Activated T-cell treated with anti-CD3 and anti-CD28 coated beads for 24 hours (primary cell): ENCODE results near the gene AFF2.

Experiments
- DNase-seq: peaks from one replicate; pipeline ENCODE4 v3.0.0-alpha.2; 2020; ENCODE audit warnings: low read depth

AFF2 gene

DNA sequence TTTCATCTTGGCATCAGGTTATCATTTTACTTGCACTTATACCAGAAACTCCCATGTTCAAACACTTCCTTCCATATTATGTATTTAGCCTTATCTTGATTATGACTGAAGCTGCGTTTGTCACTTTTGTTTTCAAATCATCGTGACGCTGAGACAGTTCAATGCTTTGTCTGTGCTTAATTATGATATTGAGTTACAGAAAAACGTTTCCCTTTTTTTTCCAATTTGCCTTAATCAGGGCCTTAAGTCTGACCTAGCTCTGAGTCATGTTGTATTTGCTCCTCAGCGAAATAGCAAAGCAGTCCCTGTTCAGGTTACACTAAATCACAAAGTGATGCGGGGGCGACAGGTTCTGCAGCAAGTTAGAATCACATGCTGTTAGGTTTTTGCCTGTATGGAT, 254.7 kb downstream of the AFF2 start:
- DNase-seq, result no peak

DNA sequence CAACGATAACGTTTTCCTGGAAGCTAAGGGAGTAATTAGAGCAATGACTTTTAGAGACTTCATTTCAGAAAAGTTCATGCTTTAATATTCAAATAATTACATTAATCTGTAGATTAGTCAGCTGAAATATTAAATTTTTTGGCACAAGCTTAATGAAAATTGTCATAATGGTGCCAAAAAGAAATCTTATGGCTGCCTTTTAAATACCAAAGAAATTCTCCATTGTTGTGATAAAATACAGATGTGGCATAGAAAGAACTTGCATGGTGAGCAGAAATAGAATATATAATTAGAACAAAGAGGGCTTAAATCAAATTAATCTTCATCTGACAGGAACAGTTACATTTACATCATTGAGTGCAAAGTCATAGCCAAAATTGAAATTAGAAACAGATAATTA, 263.5 kb downstream of the AFF2 start:
- no peak for DNase-seq

DNA sequence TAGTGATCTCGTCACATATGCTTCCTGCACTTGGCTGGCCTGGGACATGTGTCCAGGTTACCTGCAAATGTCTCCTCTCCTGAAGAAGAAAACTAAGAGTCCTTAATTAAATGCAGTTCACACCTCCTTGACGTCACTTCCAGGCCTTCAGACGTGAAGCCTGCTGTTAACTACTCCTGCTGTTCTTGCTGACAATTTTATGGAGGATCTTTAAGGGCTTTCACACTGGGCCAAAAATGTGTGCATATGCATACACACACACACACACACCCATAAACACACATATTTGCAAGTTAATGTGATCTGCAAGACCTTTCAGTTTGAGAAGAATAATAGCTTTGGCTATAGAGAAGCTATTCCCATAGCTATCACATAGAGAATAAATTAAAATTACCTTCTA, 267.9 kb downstream of the AFF2 start:
- DNase-seq, result no peak

DNA sequence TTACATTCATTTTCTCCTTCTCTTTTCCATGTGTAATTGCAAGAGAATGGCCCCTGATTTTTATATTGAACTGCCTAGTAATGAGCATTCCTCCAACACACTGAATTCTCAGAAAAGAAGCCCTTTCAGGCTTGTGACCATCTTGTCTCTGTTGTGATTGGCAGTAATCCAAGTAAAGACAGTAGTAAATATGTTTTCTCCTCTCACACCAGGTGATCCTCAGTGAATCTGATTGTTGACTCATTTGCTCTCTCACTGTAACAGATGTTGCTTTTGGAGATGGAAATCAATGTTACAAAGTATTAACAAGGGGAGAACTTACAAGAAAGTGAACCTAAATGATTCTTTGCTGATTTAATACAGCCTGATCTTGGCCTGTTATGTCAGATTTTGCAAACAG, 271.0 kb downstream of the AFF2 start:
- no peak for DNase-seq

DNA sequence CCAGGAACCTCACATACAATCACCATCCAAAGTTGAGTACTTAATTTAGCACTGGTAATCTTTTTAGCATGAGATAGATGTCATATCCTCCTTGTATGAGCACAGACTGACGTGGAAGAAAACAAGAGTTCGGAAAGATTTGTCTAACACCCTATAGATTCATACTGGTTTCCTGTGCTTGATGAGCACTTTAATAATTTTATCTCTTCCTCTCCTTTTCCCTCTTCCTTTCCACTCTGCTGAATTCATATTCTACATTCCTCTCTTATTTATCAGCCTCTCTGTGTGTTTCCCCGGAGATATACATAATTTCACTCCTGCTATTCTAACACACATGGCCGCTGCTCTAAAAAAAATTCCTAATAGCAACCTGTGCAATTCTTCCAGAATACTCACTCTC, 273.9 kb downstream of the AFF2 start:
- DNase-seq, result no peak

DNA sequence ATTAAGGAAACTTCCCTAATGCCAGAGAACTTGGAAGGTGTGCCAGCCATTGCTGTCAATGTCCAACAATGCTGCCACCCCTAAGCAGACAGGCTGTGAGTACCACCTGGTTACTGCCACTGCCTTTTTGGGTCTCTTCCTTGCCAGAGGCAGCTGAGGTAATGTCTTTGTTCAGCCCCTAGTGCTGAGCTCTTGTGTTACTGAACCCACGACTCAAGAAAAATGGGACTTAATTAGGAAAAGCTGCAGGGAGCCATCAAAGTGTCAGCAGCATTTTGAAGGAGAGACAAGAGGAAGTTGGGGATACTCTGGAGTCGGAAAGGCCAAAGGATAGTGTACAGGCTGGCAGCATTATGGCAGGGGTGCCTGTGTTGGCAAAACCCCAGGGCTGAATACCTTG, 283.7 kb downstream of the AFF2 start:
- DNase-seq, result no peak

DNA sequence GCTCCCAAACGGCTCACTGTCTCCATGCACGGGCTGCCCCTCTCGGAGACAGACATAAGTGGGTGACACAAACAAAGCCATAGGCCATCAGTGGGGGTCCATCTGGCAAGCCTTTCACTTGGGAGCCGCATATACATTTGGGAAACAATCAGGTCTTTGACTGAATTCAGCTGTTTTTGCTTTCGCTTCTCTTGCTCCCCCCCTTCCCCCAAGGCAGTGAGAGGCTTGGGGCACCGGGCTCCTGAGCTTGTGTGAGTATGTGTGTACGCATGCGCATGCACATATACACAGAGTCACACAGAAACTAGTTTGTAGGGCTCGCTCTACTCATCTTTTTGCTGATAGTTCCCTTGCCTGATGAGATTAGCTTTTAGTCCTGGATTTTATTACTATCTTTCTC, 284.4 kb downstream of the AFF2 start:
- no peak for DNase-seq

DNA sequence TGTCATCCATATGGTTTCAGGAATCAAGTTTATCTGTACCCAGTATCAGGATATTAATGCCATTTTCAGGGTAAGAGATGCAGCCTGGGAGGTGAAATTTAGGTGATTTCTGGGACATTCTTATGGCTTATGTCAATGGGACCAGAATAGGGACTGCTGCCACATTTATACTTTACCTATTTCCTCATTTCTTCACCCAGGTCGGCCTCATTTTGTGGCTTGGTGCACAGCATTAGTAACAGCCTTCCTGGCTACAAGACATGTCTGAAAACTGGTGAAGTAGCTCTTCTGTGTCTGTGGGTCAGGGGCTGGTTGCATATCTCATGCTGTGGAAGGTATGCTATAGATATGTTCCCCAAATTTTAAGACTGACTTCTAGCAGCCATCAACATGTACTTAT, 284.8 kb downstream of the AFF2 start:
- no peak for DNase-seq

DNA sequence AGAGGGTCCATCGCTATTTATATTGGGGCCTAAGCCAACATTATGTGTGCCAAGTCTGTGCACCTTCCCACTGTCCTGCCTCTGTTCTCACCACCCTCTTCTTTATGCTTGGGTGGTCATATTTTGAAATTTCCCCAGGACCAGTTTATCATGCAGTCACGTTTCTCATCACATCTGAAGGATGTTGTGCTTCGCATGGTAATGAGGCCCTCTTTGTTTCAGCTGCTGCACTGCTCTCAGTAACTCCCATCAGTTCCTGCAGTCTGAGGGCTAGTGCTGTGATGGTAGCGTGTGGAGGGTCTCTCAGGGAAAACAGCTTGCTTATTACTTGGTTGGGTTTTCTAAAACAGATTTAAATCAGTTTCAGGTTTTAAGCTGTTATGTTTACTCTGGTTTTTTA, 288.0 kb downstream of the AFF2 start:
- DNase-seq, result no peak

DNA sequence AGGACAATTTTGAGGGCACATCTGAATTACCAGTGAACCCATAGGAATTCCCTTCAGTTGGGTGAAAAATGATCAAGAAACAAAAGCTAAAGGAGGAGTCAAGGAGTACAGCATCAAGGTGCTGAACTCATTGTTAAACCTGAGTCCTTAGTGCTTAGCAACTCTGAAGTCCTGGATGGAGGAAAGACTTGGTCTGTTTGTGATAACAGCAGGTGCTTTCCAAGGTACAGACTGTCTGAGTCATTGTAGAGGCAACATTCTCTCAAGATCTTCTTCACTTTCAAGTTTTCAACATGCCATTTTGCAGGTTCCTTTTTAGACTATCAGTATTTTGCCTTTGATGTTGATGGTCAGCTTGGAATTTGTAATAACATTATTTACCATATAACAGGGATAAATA, 293.9 kb downstream of the AFF2 start:
- no peak for DNase-seq

DNA sequence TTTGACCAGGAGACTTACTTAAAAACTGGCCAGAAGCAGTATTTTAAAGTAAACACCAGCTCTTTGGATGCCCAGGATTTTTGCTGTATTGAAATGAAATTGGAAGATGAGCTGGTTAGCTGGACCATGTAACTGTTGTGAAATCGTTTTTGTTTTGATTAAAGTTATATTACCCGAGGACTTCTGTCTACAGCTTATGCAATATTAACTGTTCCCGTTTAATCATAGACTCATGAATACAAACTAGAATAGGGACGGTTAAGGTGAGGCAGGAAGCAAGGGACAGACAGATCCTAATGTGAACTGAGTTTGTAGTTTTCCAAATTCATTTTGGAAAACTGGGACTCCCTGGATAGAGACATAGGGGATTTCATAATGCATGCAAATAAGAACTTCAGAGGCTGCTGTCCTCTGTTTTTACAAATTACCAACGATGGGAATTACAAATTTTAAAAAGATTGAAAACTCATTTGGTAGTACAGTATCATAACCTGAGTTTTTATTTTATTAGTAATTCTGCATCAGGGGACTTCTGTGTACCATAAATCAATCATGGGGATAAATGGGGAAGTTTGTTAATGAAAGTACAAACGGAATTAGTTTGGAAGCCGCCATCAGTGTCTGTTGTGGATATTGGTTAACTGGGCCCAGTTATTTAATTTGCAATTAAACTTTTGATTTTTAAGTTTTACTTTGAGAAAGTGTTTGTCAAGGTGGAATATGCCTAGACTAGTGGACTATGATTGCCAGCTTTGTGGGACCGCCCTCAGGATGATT, 304.4 kb downstream of the AFF2 start:
- DNase-seq, result no peak

DNA sequence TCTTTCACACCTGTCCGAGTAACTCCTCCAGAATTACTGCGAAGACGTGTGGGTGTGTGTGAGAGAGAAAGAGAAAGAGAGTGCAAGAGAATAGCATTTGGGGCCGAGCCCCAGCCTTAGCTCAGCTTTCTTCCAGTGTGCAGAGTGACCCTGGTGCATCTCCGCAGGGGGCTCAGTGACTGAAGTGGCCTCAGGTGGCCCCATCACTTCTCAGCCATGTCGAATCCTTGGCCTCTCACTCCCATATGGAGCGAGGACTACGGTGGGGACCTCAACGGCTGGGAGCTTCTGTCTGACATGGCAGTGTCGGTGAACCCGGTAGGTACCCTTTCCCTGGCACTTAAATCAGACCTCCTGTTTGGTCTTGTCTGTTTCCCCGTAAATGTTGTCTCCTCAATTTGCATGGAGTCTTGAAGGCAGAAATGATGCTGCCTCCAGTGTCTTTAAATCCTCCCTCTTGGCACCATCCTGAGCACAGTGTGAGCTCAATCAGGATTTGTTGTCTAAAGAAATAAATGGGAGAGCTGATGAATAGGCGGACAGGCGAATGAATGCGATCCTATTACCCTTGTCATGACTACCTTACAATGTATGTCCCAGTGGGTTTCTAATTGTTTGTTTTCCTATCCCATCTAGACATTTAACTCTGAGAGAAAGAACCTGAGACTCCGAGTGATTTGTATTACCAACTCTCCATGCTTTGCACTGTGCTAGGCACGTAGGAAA, 305.9 kb downstream of the AFF2 start:
- DNase-seq, result no peak

DNA sequence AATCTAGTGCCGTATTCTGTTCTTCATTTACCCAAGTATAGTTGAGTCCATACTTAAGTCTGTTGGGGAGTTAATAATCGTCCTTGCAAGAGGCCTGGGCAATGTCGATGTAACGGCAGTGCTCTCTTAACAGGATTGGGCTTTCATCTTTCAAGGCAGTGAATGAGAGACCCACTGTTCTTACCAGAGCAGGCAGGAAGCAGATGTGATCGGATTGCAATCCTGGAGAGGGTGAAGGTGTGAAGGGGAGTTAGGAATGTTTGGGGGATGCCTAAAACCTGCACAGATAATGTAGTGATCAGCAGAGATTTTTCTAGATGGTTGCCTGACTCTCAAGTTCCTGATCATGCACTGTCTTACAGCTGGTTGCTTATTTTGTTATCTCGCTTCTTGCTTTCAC, 308.4 kb downstream of the AFF2 start:
- DNase-seq, result no peak

DNA sequence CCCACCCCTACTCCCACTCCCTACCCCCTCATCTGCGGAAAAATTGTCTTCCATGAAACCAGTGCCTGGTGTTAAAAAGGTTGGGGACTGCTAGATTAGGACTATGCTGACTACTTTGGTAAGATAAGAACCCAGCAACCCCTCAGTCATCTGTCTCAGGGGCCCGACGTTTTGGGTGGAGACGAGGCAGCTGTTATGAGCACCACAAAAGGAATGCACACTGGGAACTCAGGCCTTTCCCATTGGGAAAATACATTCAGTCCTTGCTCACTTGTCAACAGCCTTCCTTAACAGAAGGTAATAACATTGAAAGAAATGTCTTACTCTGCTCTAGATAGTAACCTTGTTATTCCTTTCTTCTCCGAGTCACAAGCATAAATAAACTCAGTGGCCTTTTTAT, 310.8 kb downstream of the AFF2 start:
- no peak for DNase-seq

DNA sequence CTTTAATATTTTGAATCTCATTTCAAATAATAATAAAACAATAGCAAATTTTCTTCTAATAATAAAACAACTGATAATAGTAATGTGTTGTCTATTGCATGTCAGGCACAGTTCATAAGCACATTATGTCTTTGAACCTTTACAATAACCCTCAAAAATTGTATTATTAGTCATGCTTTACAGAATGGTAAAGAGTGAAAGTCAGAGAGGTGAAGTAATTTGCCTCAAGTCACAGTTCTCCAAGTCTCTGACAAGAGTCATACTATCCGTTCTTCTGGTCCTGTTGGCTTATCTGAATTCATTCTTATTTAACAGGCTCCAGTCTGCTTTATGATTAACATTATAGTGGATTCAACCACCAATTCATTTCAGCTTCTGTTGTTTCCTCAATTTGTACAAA, 313.0 kb downstream of the AFF2 start:
- DNase-seq, result no peak

DNA sequence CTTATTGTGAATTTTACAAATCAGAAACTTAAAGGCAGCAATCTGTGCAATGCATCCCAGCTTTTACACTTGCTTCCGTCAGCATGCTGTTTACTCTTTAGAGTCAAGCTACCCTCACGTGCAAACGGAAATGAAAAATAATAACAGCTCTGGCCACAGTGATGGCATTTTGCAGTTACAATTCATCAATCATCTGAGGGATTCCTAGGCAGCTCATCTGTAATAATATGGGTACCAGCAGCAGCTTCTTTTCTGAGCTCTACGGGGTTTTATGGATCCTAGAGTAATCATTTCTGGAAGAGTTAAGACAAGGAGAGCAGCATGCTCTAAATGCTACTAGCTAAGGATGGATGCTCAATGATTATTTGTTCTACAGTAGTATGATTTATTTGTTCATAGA, 313.6 kb downstream of the AFF2 start:
- no peak for DNase-seq

DNA sequence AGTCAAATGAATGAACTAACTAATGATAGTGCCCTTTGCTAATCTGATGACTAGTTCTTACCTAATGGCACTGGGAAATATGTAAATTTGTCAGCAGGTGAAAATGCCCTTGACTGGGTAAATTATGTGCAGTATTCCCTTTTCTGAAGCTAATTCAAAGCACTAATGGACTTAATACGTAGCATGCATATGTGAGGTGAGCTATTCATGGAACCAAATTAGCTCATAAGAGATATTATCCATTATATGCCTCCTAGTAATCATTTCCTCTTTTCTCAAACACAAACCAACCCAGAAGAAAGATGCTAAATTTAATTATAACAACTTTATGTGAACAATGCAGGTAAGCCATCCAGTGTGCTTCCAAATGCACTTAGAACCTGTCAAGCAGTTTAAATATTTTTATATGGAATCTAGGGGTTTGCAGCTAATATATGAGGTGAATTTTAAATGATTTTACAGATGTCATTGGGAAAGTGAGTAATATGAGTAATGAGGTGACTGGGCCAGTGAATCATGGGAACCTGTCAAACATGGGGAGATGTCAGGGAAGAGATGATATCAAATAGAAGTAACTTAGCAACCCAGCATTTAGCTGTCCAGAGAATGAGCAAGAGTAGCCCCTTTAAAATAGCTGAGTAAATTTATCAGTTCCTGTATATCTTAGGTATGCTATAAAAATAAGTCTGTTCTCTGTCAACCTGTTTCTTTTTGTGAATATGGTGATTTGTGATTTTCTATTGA, 315.0 kb downstream of the AFF2 start:
- no peak for DNase-seq

DNA sequence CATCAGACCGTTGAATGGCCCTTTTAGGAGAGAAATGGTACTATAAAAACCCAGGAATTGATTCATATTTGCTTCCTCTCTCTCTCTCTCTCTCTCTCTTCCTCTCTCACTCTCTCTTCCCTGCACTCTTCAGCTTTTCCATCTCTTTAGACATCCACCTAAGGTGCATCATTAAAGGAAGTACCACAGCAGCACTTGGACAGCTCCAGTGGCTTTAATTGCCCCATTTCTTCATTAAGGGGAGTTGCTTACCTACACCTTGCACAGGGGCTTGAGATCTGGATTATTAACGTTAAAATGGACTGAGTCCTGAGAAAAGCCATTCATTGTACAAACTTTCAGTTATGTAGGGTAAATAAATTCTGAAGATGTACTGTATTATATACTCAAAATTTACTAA, 323.6 kb downstream of the AFF2 start:
- DNase-seq, result no peak

DNA sequence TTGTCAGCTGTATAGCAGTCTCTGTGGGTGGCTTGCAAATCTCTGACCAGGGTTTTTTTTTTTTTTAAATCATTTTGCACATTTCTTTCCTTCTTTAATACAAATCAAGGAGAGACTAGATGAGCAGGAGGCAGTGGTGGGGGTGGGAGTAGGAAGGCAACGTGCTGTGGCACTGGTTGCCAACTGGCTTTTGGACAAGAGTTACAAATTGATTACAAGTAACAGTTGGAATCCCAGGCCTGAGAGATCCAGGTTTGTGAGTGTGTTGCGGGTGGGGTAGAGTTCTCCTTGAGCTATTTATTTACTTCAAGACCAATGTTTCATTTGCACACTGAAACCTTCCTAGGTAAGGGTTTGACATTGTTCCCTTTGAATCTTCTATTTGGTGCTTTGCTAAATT, 325.3 kb downstream of the AFF2 start:
- DNase-seq, result no peak

DNA sequence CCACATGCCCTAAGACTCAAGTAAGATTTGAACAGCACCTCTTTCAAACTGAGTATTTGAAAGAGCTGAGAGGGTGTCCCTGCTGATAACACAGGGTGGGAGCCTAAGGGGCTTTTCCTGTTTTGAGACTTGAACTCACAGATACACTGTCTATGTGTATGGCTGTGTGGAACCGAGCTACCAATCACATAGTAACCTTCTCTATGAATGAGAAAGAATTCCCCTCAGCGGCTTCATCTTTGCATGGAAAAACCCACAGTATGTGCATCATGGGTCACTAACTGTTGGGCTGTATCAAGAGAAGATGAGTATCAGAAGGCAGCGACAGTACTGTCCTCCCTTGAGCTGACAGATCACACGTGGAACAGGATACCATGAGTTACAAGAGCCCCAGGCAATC, 336.3 kb downstream of the AFF2 start:
- DNase-seq, result no peak

DNA sequence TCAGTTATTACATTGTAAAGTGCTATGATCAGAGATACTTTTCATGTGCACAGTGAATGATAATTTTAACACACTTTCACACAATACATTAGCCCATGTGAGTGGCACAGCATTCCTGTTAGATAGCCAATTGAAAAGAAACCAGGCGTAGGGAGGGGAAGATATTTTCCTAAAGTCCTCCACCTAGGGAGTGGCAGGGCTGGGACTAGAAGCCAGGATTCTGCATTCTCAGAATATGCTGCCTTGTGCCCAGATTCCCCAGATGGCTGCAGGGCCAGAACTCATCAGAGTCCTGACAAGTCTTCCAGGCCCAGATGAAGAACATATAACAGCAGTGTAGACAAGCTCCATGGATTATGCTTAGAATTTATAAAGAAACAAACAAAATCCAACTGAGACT, 350.2 kb downstream of the AFF2 start:
- no peak for DNase-seq

DNA sequence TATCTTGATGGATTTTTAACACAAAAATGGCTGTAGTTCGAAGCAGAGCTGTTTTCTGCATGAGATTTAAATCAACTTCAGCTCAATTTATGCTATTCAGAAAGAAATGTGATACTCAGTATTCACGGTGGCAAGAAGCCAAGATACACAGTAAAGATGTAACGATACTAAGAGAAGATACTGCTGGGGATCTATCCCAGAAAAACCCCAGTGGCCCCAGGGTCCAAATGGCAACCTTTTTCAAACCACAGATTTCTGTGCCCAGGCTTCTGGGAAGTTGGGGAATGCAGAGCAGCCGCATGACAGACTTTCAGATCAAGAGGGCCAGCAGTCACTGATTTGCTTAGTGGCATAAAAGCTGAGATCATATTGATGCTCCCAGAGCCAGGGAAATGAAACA, 353.9 kb downstream of the AFF2 start:
- no peak for DNase-seq

DNA sequence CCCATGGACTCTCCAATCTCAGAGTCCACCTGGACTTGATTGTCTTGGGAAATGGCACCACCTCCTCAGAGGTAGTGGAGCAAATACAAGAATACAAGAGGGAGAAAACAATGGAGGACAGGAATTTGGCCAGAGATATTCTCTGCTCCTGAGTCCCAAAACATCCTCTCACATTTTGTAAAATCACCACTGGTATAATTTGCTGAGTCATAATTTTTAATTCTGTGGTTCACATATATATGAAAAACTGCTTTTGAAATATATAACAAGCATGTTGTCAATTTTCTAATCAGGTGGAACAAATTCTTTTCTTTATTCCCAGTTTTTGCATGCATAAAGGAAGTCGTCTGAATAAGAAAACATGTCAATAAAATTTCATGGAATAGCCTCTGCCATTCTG, 356.1 kb downstream of the AFF2 start:
- DNase-seq, result no peak
